OCI-LY3 (cell line): ENCODE results near the gene GRAP.

Experiments
- CTCF ChIP-seq: fragments of 200-600, 300-600 bp; sonication (generic); IDR thresholded peaks from 2 replicates; pipeline ENCODE4 v1.5.1; 2014; ENCODE audit warnings: antibody characterized with exemption, low read length, low read depth
- EZH2phosphoT487 ChIP-seq: fragments of 200-600 bp; shearing (Covaris generic); IDR thresholded peaks from 2 replicates; pipeline ENCODE4 v1.6.1; 2018; ENCODE audit warnings: antibody characterized with exemption, mixed run types, low read depth

- TF ChIP-seq CTCF: no peak
- TF ChIP-seq EZH2phosphoT487: no peak
Measured at GRCh38 chr17:18974407-18975149, 72.2 kb downstream of the GRAP start.
